NCI-H460 (cell line): ENCODE data around the gene SH2D4B. TPM values are rescaled to one million over a fixed set of nuclear protein-coding genes. Genes with fewer than 3 reads are reported as not detected.

Experiments used
- DNase-seq: peaks from one replicate; pipeline ENCODE4 v3.0.0-alpha.2; 2016; ENCODE audit warnings: low read depth; ENCODE audit errors: extremely low read depth
- total RNA-seq: library from RNA; depleted of rRNA; stranded (reverse); fragments of >200 nt; shearing (Covaris generic); gene quantifications from 2 replicates; pipeline ENCODE4 v1.2.3, GENCODE V29; 2014

SH2D4B gene
- total RNA-seq, 1 experiment from 2014 or later: 0.02 TPM

- no peak for DNase-seq
These were observed 34.0 kb upstream of the SH2D4B start for GRCh38 chr10:80503584-80504157.

DNA sequence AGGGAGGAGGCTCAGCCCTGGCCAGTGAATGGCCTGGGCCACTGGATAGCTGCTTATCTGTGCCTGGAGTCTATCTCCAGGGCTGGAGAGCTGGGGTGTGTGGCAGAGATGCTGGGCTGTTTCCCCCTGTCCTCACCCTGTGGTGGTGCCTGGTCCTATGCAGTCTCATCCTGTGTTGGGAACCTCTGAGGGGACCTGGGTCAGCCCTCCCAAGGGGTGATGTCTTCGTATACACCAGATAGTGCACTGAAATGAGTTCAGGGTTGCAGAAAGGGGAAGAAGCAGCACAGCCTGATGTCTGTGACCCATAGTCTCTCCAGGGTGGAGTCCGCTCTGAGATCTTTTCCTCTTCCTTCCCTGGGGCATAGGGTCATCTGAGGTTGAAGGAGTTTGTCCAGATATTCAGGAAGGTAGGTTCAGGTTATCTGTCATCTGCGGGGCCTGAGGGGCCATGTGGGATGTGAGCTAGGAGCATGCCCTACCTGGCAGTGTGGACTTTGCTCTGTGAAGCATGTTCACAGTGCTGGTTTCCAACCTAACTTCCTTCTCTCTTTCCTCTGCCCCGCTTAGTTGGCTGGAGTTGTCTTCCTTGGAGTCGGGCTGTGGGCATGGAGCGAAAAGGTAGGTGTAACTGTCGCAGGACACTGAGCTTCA lies 33.4 kb upstream of the SH2D4B start:
- no peak for DNase-seq

- no peak for DNase-seq
These were observed 32.7 kb upstream of the SH2D4B start for GRCh38 chr10:80504897-80505465.

GRCh38 chr10:80506189-80506575 lies 31.5 kb upstream of the SH2D4B start:
- DNase-seq: no peak

DNA sequence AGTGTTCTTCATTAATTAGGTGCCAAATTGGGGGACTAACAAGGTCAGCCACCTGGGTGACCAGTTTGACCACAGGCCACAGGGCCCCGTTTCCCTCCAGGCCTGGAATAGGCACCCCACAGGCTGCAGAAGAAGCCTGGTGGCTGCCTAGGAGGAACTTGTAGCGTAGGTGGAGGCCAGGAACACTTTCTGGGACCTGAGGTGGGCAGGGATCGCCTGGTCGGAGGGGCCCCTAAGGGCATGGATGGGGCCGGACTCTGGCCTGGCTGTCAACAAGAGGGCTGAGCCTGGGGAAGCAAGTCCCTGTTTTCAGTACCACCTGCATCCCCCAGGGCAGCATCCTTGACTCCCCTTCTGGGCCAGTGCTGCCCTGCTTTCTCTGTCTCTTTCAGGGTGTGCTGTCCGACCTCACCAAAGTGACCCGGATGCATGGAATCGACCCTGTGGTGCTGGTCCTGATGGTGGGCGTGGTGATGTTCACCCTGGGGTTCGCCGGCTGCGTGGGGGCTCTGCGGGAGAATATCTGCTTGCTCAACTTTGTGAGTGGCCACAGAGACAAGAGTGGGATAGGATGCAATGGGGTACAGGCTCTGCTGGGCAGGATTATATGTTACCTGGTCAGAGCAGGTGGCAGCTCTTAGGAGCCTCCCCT lies 30.7 kb upstream of the SH2D4B start:
- DNase-seq: no peak

- DNase-seq: no peak
These were observed 28.6 kb upstream of the SH2D4B start for GRCh38 chr10:80509108-80509402.

DNA sequence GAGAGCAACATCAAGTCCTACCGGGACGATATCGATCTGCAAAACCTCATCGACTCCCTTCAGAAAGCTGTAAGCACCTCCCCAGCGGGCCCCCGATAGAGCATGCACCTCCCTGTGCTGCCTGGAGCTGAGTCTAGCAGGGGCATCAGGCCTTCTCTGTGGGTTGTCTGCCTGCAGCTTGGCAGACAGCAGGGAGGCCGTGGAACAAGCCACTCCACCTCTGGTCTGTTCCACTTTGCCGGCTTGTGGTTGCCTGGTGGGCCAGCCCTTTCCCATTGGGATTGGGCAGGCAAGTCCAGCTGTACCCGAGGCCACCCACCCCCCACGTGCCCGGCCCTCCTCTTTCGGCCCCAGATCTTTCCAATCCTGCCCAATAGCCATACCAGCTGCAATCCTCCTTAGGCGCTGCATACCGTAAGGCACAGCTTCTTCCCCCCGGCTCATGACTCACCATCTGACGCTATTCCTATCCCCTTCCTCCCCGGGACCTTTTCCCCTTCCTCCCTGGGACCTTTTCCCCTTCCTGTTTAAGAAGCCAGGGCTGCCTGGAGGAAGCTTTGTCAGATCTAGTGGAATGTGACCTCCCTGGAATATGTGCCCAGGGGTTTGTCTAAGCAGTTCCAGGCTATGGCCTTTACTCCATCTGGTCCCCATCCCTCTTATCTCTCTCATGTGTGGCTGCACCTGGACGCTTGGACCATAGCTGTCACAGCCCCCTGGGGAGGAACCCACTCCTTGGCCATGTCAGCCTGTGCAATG lies 28.1 kb upstream of the SH2D4B start:
- DNase-seq: peak; percentile 68

DNA sequence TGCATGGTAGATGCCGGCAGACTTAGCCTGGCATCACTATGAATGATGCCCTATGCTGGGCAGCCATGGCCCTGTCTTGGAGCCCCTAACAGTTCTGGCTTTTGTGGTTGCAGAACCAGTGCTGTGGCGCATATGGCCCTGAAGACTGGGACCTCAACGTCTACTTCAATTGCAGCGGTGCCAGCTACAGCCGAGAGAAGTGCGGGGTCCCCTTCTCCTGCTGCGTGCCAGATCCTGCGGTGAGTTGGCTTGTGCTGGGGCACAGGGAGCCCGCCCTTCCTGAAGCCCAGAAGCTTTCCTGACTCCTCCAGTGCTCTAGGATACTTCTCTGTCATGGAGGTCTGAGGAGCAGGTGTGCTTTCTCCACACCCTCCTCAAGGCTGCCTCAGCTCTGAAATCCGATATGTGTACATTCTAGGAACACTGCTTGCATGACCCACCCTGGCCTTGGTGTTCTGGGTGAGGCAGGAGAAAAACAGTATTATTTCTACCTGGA lies 25.6 kb upstream of the SH2D4B start:
- no peak for DNase-seq

DNA sequence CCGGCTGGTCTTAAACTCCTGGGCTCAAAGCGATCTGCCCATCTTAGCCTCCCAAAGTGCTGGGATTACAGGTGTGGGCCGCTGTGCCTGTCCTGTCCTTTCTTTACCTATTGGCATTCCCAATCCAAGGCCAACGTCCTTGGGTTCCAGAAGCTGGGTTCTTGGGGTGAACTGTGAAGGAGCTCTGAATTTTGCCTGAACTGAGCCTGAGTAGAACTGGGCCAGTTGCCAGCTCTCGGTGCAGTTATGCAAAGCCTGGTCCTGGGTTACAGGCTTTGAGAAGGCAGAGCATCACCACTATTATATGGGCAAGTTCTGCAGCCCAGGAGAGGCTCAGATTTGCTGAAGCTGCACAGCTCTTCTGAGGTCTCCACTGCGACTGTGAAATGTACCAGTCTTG lies 24.6 kb upstream of the SH2D4B start:
- no peak for DNase-seq

- DNase-seq: no peak
These were observed 22.2 kb upstream of the SH2D4B start for GRCh38 chr10:80515511-80515910.

DNA sequence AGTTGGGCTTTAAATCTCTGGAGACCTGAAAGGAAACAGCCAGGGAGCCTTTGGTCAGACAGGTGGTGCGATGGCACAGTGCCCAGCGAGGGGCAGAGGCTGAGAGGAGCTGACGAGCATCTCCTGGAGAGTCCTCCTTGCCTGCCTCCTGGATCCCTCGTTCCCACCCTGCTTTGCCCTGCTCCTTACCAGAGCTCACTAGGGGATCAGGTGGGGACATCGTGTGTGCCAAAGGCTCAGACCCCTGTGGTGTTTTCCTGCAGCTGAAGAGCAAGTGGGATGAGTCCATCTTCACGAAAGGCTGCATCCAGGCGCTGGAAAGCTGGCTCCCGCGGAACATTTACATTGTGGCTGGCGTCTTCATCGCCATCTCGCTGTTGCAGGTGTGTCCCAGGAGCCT lies 21.8 kb upstream of the SH2D4B start:
- no peak for DNase-seq

DNA sequence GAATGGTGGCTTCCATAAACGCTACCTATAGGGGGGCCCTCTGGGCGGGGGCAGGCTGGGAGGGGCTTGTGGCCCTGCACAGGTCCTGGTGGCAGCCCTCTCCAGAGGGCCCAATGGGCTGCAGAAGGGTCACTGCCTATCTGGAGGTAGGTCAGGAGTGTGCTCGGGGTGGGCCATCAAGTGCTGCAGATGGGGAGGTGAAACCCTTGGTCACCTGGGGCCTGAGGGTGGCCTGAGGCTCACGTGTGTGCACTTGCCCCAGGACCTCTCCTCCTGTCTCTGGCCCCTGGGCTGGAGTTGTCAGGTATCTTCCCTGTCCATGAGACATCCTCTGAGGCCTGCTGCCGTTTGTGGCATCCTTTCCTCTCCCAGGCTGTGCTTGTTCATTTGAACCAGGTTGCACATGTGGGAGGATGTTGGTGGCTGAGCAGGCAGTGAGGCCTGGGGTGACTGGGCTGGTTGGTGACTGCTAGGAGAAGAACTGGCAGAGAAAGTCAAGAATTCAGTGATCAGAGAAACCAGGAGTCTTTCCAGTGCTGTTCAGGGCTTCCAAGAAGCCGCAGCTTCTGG lies 21.1 kb upstream of the SH2D4B start:
- DNase-seq: no peak

- no peak for DNase-seq
These were observed 20.1 kb upstream of the SH2D4B start for GRCh38 chr10:80517416-80518142.

- DNase-seq: no peak
These were observed 19.4 kb upstream of the SH2D4B start for GRCh38 chr10:80518143-80518806.

GRCh38 chr10:80518807-80519360 lies 18.8 kb upstream of the SH2D4B start:
- no peak for DNase-seq

GRCh38 chr10:80519936-80520650 lies 17.6 kb upstream of the SH2D4B start:
- no peak for DNase-seq

- DNase-seq: no peak
These were observed 16.8 kb upstream of the SH2D4B start for GRCh38 chr10:80520661-80521470.
